ENCODE measurements around the gene C1D.

DNA sequence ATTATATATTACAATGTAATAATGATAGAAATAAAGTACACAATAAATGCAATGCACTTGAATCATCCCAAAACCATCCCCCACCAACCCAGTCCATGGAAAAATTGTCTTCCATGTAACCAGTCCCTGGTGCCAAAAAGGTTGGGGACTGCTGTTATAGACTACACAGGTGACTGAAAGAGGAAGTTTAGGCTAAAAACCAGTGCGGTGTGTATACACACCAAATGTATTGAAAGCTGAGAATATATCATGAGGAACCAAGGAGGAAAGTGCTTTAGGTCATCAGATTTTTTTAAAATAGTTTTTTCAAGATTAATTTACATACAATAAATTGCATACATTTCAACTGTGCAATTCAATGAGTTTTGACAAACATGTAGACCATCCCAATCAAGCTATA lies 20.5 kb upstream of the C1D start:
- no peak for TF ChIP-seq POLR2AphosphoS5 (IDR thresholded peaks at IDR 0.05; ENCODE audit: low read depth)
- no peak for TF ChIP-seq EZH2 (IDR thresholded peaks at IDR 0.05; ENCODE audit: low read depth, unreplicated experiment)
- no peak for TF ChIP-seq CTCF (conservative IDR thresholded peaks at IDR 0.05; ENCODE audit: low read depth in 2 of 2)
- TF ChIP-seq EZH2phosphoT487 (IDR thresholded peaks at IDR 0.05; ENCODE audit: unreplicated experiment): no peak

Data from GM23338 (cell line).